Endothelial cell of umbilical vein (primary cell): ENCODE results near the gene TNFRSF1B. TPM values are rescaled to one million over a fixed set of nuclear protein-coding genes. Genes with fewer than 3 reads are reported as not detected.

Experiments
- BruUV-seq: library from RNA; stranded (reverse); fragments of 400-500 nt; replicated peaks from 2 replicates; lab custom pipeline; 2021; lab: Mats Ljungman, UMichigan
- CTCF ChIA-PET: fragments of 300-600, 350-600 bp; sonication (Branson Sonifier 250); formaldehyde crosslinking; loops from one replicate; lab custom pipeline; 2021; ENCODE audit warnings: antibody characterized with exemption, inconsistent platforms; lab: Charles Lee
- POLR2A ChIA-PET: fragments of 300-600, 350-600 bp; sonication (Branson Sonifier 250); formaldehyde crosslinking; loops from one replicate; lab custom pipeline; 2021; ENCODE audit warnings: antibody characterized with exemption, inconsistent platforms; lab: Charles Lee
- DNase-seq: peaks from one replicate; pipeline ENCODE4 v3.0.0-alpha.2; 2011; ENCODE audit warnings: low read depth, low spot score
- FAIRE-seq: peaks from 2 replicates; lab custom pipeline; 2011; peaks lifted over from hg19 to GRCh38; lab: Jason Lieb, UNC
- H2AFZ ChIP-seq: 2 replicates; pipeline ENCODE4 v1.6.0; 2012; ENCODE audit warnings: low read depth, low read length, control low read depth, inconsistent platforms
- H3K27ac ChIP-seq: 2 replicates; pipeline ENCODE4 v1.5.1; 2011; ENCODE audit warnings: low read depth, mild to moderate bottlenecking, control low read depth, low read length, moderate library complexity; ENCODE audit not compliant: insufficient read depth
- H3K27me3 ChIP-seq, 2 experiments: 2 replicates each; pipeline versions ENCODE4 v1.6.0 to v1.6.1; 2011; ENCODE audit warnings: low read length in 2 of 2, mixed read lengths in 1 of 2; ENCODE audit not compliant: control insufficient read depth in 2 of 2, insufficient read depth in 2 of 2
- H3K36me3 ChIP-seq, 2 experiments: 2 replicates in 1 of 2; 3 replicates in 1 of 2; pipeline ENCODE4 v1.5.1; 2011; ENCODE audit warnings: low read length in 2 of 2, mild to moderate bottlenecking in 1 of 2, moderate library complexity in 1 of 2; ENCODE audit not compliant: control insufficient read depth in 2 of 2, insufficient read depth in 2 of 2; ENCODE audit errors: extremely low read depth in 1 of 2
- H3K4me1 ChIP-seq: 3 replicates; pipeline ENCODE4 v1.5.1; 2011; ENCODE audit warnings: mild to moderate bottlenecking, low read length; ENCODE audit not compliant: control insufficient read depth, insufficient read depth; ENCODE audit errors: extremely low read depth
- H3K4me2 ChIP-seq: 2 replicates; pipeline ENCODE4 v1.6.1; 2011; ENCODE audit warnings: low read length, control low read depth, mixed read lengths; ENCODE audit not compliant: insufficient read depth
- H3K4me3 ChIP-seq, 3 experiments: fragments of 200-600 bp in 1 of 3; sonication (generic), shearing (Covaris generic) in 1 of 3; replicated peaks in 1 of 3; 2 replicates each; pipeline ENCODE4 v1.5.1; 2011 to 2016; ENCODE audit warnings: control low read depth in 3 of 3, low read length in 3 of 3, mild to moderate bottlenecking in 2 of 3, inconsistent platforms in 1 of 3, low read depth in 1 of 3, moderate library complexity in 1 of 3; ENCODE audit not compliant: insufficient read depth in 1 of 3
- H3K79me2 ChIP-seq: 2 replicates; pipeline ENCODE4 v1.6.0; 2012; ENCODE audit warnings: low read length, inconsistent platforms; ENCODE audit not compliant: control insufficient read depth, insufficient read depth
- H3K9ac ChIP-seq: replicated peaks from 2 replicates; pipeline ENCODE3; 2011; ENCODE audit warnings: low read length, control low read depth; ENCODE audit not compliant: insufficient read depth; ENCODE audit errors: extremely low read depth
- H3K9me1 ChIP-seq: replicated peaks from 3 replicates; pipeline ENCODE4 v1.6.0; 2011; ENCODE audit warnings: mild to moderate bottlenecking, low read length; ENCODE audit not compliant: control insufficient read depth, insufficient read depth; ENCODE audit errors: extremely low read depth
- H3K9me3 ChIP-seq: replicated peaks from 2 replicates; pipeline ENCODE4 v1.5.1; 2012; ENCODE audit warnings: low read length, inconsistent platforms; ENCODE audit not compliant: control insufficient read depth, insufficient read depth
- H4K20me1 ChIP-seq: replicated peaks from 2 replicates; pipeline ENCODE3; 2011; ENCODE audit warnings: mild to moderate bottlenecking, low read length; ENCODE audit not compliant: control insufficient read depth, insufficient read depth; ENCODE audit errors: extremely low read depth
- EZH2 ChIP-seq: IDR thresholded peaks from 2 replicates; pipeline ENCODE4 v1.6.1; 2012; ENCODE audit warnings: borderline replicate concordance, low read depth, mild to moderate bottlenecking, moderate library complexity, low read length, inconsistent platforms; ENCODE audit not compliant: severe bottlenecking
- FOS ChIP-seq: IDR thresholded peaks from 2 replicates; pipeline ENCODE4 v1.6.1; 2011; ENCODE audit warnings: mild to moderate bottlenecking, low read length, moderate library complexity, borderline replicate concordance; ENCODE audit not compliant: insufficient read depth
- GATA2 ChIP-seq: IDR thresholded peaks from 2 replicates; pipeline ENCODE4 v1.7.0; 2011; ENCODE audit warnings: low read depth, mild to moderate bottlenecking, moderate library complexity, mixed read lengths, low read length; ENCODE audit not compliant: insufficient read length, insufficient read depth
- JUN ChIP-seq: IDR thresholded peaks from 2 replicates; pipeline ENCODE4 v1.6.1; 2011; ENCODE audit warnings: borderline replicate concordance, low read depth; ENCODE audit not compliant: insufficient read length, insufficient read depth
- MAX ChIP-seq: IDR thresholded peaks from 2 replicates; pipeline ENCODE4 v1.6.1; 2011; ENCODE audit not compliant: insufficient read depth, insufficient read length
- MYC ChIP-seq: IDR thresholded peaks from one replicate; pipeline ENCODE4 v1.6.1; 2011; ENCODE audit warnings: mild to moderate bottlenecking, low read depth, low read length
- POLR2A ChIP-seq: IDR thresholded peaks from 2 replicates; pipeline ENCODE4 v1.6.1; 2012; ENCODE audit warnings: low read depth, mild to moderate bottlenecking, control low read depth, low read length
- POLR2AphosphoS5 ChIP-seq: IDR thresholded peaks from 2 replicates; pipeline ENCODE4 v1.6.1; 2012; ENCODE audit warnings: low read depth, mild to moderate bottlenecking, control low read depth, low read length, moderate library complexity; ENCODE audit not compliant: insufficient read depth
- dilution Hi-C: fragments of 300-500 bp; cut with MboI; formaldehyde crosslinking; loops from one replicate; pipeline ENCODE4 v1.15.0; 2019; ENCODE audit warnings: low sequenced_read_pairs; ENCODE audit not compliant: extremely low pct_ligation_motif_present
- intact Hi-C: fragments of 100-400 bp; cut with micrococcal nuclease; formaldehyde crosslinking; loops from one replicate; pipeline ENCODE4 v1.10.0; 2022
- polyA plus RNA-seq, 4 experiments: library from polyadenylated mRNA; depleted of rRNA in 3 of 4; stranded (reverse) in 3 of 4; unstranded in 1 of 4; fragments of >200 nt; gene quantifications; 2 replicates each; pipeline versions ENCODE4 v1.2.1 to v1.2.3, GENCODE V29; 2011 to 2012; ENCODE audit warnings: missing spikeins in 1 of 4
- total RNA-seq: library from RNA; stranded (reverse); gene quantifications from 2 replicates; pipeline ENCODE4 v1.2.3, GENCODE V29; 2021
- TF ChIP-seq, protein P1 (sequence below), 2 donors: IDR thresholded peaks; 1 replicate in 1 of 2; 2 replicates in 1 of 2; pipeline ENCODE4 v1.5.1; 2011; ENCODE audit warnings: low read length in 2 of 2, mild to moderate bottlenecking in 2 of 2, moderate library complexity in 2 of 2, control low read depth in 1 of 2, inconsistent platforms in 1 of 2, low read depth in 1 of 2; ENCODE audit not compliant: insufficient read depth in 1 of 2; ENCODE audit errors: extremely low read depth in 1 of 2

Gene TNFRSF1B
- total and polyA plus RNA-seq, 2 donors (not counting 3 experiments of a cell fraction or from before 2014, with no cell fraction given): 53.6 to 65.9 TPM

GRCh38 chr1:12188115-12188514, 21.3 kb downstream of the TNFRSF1B start:
- dilution Hi-C loops: no loop called here
- no peak overlapping the region for H2AFZ ChIP-seq
- H3K4me1 ChIP-seq: peaks cover 26% of the 10 kb centered on the region
- no TSS peak for BruUV-seq
- no peak overlapping the region for H3K4me3 ChIP-seq
- POLR2A ChIA-PET: no interaction called here
- H3K9ac ChIP-seq: no peak overlapping the region
- intact Hi-C loops: no loop called here
- no peaks in the 10 kb centered on the region for H4K20me1 ChIP-seq
- DNase-seq (no peak), FAIRE-seq (no peak)
- no peaks in the 10 kb centered on the region for H3K9me3 ChIP-seq
- H3K9me1 ChIP-seq: no peaks in the 10 kb centered on the region
- peaks cover 0 to 27% of the 10 kb centered on the region in 2 experiments for H3K36me3 ChIP-seq
- TF ChIP-seq POLR2A: no peak
- TF ChIP-seq JUN: no peak
- TF ChIP-seq, protein P1, sequence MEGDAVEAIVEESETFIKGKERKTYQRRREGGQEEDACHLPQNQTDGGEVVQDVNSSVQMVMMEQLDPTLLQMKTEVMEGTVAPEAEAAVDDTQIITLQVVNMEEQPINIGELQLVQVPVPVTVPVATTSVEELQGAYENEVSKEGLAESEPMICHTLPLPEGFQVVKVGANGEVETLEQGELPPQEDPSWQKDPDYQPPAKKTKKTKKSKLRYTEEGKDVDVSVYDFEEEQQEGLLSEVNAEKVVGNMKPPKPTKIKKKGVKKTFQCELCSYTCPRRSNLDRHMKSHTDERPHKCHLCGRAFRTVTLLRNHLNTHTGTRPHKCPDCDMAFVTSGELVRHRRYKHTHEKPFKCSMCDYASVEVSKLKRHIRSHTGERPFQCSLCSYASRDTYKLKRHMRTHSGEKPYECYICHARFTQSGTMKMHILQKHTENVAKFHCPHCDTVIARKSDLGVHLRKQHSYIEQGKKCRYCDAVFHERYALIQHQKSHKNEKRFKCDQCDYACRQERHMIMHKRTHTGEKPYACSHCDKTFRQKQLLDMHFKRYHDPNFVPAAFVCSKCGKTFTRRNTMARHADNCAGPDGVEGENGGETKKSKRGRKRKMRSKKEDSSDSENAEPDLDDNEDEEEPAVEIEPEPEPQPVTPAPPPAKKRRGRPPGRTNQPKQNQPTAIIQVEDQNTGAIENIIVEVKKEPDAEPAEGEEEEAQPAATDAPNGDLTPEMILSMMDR (IDR thresholded peaks at IDR 0.05; ENCODE audit: extremely low read depth in 1 of 2, insufficient read depth in 1 of 2, low read depth in 1 of 2, low read length in 2 of 2): no peak
- TF ChIP-seq MAX: no peak
- TF ChIP-seq FOS: no peak
- TF ChIP-seq POLR2AphosphoS5: no peak
- TF ChIP-seq EZH2: no peak
- TF ChIP-seq GATA2: no peak
- no peak for TF ChIP-seq MYC
- CTCF ChIA-PET: interaction anchor here (1.0 to 8.3 kb wide), 4 partner anchors 10 to 69 kb away, joined by 3 to 118 read pairs (median 4); no protein-coding TSS in a partner anchor
- H3K79me2 ChIP-seq: peaks cover 12% of the 10 kb centered on the region
- no peak overlapping the region for H3K27ac ChIP-seq
- H3K27me3 ChIP-seq: no peaks in the 10 kb centered on the region
- no peak overlapping the region for H3K4me2 ChIP-seq
